ENCODE data around the gene CDX1.

GRCh38 chr5:150168864-150169263 is 2.3 kb downstream of the CDX1 start:
- TF ChIP-seq POLR2A (IDR thresholded peaks at IDR 0.05) (no peak), CTCF (IDR thresholded peaks at IDR 0.05) (no peak)
